HEK293T (cell line): ENCODE data around the gene SCG2.

Experiments used
- ARNT ChIP-seq: fragments of 450-650 bp; IDR thresholded peaks from 2 replicates; pipeline ENCODE4 v1.6.1; 2017; ENCODE audit warnings: mild to moderate bottlenecking
- BHLHE40 ChIP-seq: fragments of 450-650 bp; IDR thresholded peaks from 2 replicates; pipeline ENCODE4 v1.6.1; 2016; ENCODE audit warnings: mild to moderate bottlenecking, moderate library complexity, borderline replicate concordance
- CTBP1 ChIP-seq: fragments of 450-650 bp; IDR thresholded peaks from 2 replicates; pipeline ENCODE4 v1.6.1; 2016; ENCODE audit warnings: borderline replicate concordance
- FOXA1 ChIP-seq: fragments of 450-650 bp; IDR thresholded peaks from 2 replicates; pipeline ENCODE4 v1.6.1; 2016; ENCODE audit warnings: mild to moderate bottlenecking
- FOXK2 ChIP-seq: fragments of 450-650 bp; IDR thresholded peaks from 2 replicates; pipeline ENCODE4 v1.6.1; 2016; ENCODE audit warnings: mild to moderate bottlenecking
- FOXM1 ChIP-seq: fragments of 450-650 bp; IDR thresholded peaks from 2 replicates; pipeline ENCODE4 v1.6.1; 2017; ENCODE audit warnings: mild to moderate bottlenecking, borderline replicate concordance
- HDGF ChIP-seq: fragments of 450-650 bp; IDR thresholded peaks from 2 replicates; pipeline ENCODE4 v1.6.1; 2017; ENCODE audit warnings: antibody characterized with exemption, borderline replicate concordance
- L3MBTL2 ChIP-seq: fragments of 450-650 bp; conservative IDR thresholded peaks from 2 replicates; pipeline ENCODE4 v1.6.1; 2016; ENCODE audit warnings: mild to moderate bottlenecking
- NFRKB ChIP-seq: fragments of 450-650 bp; IDR thresholded peaks from 2 replicates; pipeline ENCODE4 v1.6.1; 2016; ENCODE audit warnings: mild to moderate bottlenecking, moderate library complexity
- SP1 ChIP-seq: fragments of 450-650 bp; IDR thresholded peaks from 2 replicates; pipeline ENCODE4 v1.6.1; 2017
- SUZ12 ChIP-seq: fragments of 450-650 bp; IDR thresholded peaks from 2 replicates; pipeline ENCODE4 v1.6.1; 2016; ENCODE audit warnings: mild to moderate bottlenecking
- TARDBP ChIP-seq: fragments of 450-650 bp; IDR thresholded peaks from 2 replicates; pipeline ENCODE4 v1.6.1; 2016
- ZNF384 ChIP-seq: fragments of 450-650 bp; IDR thresholded peaks from 2 replicates; pipeline ENCODE4 v1.6.1; 2016
- TF ChIP-seq, protein P1 (sequence below): fragments of 450-650 bp; IDR thresholded peaks from 2 replicates; pipeline ENCODE4 v1.6.1; 2016

- no peak for TF ChIP-seq FOXM1
- no peak for TF ChIP-seq FOXA1
- TF ChIP-seq CTBP1 = no peak
- TF ChIP-seq ARNT = no peak
- no peak for TF ChIP-seq FOXK2
- no peak for TF ChIP-seq BHLHE40
- TF ChIP-seq HDGF = no peak
- no peak for TF ChIP-seq SP1
- no peak for TF ChIP-seq SUZ12
- TF ChIP-seq, protein P1, sequence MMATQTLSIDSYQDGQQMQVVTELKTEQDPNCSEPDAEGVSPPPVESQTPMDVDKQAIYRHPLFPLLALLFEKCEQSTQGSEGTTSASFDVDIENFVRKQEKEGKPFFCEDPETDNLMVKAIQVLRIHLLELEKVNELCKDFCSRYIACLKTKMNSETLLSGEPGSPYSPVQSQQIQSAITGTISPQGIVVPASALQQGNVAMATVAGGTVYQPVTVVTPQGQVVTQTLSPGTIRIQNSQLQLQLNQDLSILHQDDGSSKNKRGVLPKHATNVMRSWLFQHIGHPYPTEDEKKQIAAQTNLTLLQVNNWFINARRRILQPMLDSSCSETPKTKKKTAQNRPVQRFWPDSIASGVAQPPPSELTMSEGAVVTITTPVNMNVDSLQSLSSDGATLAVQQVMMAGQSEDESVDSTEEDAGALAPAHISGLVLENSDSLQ = no peak
- TF ChIP-seq TARDBP = no peak
- no peak for TF ChIP-seq NFRKB
- no peak for TF ChIP-seq ZNF384
- TF ChIP-seq L3MBTL2 = no peak
These were observed 16.2 kb upstream of the SCG2 start for GRCh38 chr2:223618172-223619035.
